Keratinocyte (primary cell): ENCODE results near the gene CIDEC. TPM values are rescaled to one million over a fixed set of nuclear protein-coding genes. Genes with fewer than 3 reads are reported as not detected.

Experiments
- DNase-seq: peaks from one replicate; pipeline ENCODE4 v3.0.0-alpha.2; 2011; ENCODE audit warnings: low read depth, missing footprints, low spot score
- FAIRE-seq: peaks from 2 replicates; lab custom pipeline; 2011; peaks lifted over from hg19 to GRCh38; lab: Jason Lieb, UNC
- H2AFZ ChIP-seq: 2 replicates; pipeline ENCODE4 v1.6.0; 2012; ENCODE audit warnings: low read length, control low read depth, inconsistent platforms; ENCODE audit not compliant: control insufficient read depth
- H3K27ac ChIP-seq: 2 replicates; pipeline ENCODE4 v1.5.1; 2011; ENCODE audit warnings: low read length; ENCODE audit not compliant: control insufficient read depth, insufficient read depth
- H3K27me3 ChIP-seq: 3 replicates; pipeline ENCODE4 v1.6.0; 2011; ENCODE audit warnings: low read length; ENCODE audit not compliant: control insufficient read depth, insufficient read depth; ENCODE audit errors: extremely low read depth
- H3K36me3 ChIP-seq, 2 experiments: 2 replicates in 1 of 2; 3 replicates in 1 of 2; pipeline ENCODE4 v1.5.1; 2011; ENCODE audit warnings: low read length in 2 of 2, mild to moderate bottlenecking in 1 of 2; ENCODE audit not compliant: control insufficient read depth in 2 of 2, insufficient read depth in 2 of 2; ENCODE audit errors: extremely low read depth in 1 of 2
- H3K4me1 ChIP-seq: 3 replicates; pipeline ENCODE4 v1.5.1; 2011; ENCODE audit warnings: low read length; ENCODE audit not compliant: control insufficient read depth, insufficient read depth; ENCODE audit errors: extremely low read depth
- H3K4me2 ChIP-seq: 3 replicates; pipeline ENCODE4 v1.6.0; 2011; ENCODE audit warnings: low read depth, low read length; ENCODE audit not compliant: control insufficient read depth, insufficient read depth; ENCODE audit errors: extremely low read depth
- H3K4me3 ChIP-seq, 3 experiments: fragments of 200-600 bp in 1 of 3; sonication (generic) in 1 of 3; 2 replicates in 2 of 3; 3 replicates in 1 of 3; pipeline ENCODE4 v1.5.1; 2011 to 2016; ENCODE audit warnings: low read length in 3 of 3, mild to moderate bottlenecking in 3 of 3, control low read depth in 2 of 3, inconsistent platforms in 1 of 3, low read depth in 1 of 3, mixed read lengths in 1 of 3, mixed run types in 1 of 3, moderate library complexity in 1 of 3; ENCODE audit not compliant: control insufficient read depth in 2 of 3, insufficient read depth in 2 of 3; ENCODE audit errors: extremely low read depth in 1 of 3
- H3K79me2 ChIP-seq: 2 replicates; pipeline ENCODE4 v1.6.0; 2012; ENCODE audit warnings: low read length; ENCODE audit not compliant: control insufficient read depth, insufficient read depth
- H3K9ac ChIP-seq: 3 replicates; pipeline ENCODE4 v1.6.0; 2011; ENCODE audit warnings: low read length; ENCODE audit not compliant: control insufficient read depth, insufficient read depth; ENCODE audit errors: extremely low read depth
- H3K9me1 ChIP-seq: 3 replicates; pipeline ENCODE4 v1.6.0; 2011; ENCODE audit warnings: low read length; ENCODE audit not compliant: control insufficient read depth, insufficient read depth; ENCODE audit errors: extremely low read depth
- H3K9me3 ChIP-seq: 2 replicates; pipeline ENCODE4 v1.5.1; 2012; ENCODE audit warnings: low read depth, low read length; ENCODE audit not compliant: control insufficient read depth
- H4K20me1 ChIP-seq: 3 replicates; pipeline ENCODE4 v1.6.0; 2011; ENCODE audit warnings: low read length; ENCODE audit not compliant: control insufficient read depth, insufficient read depth; ENCODE audit errors: extremely low read depth
- EZH2 ChIP-seq: IDR thresholded peaks from one replicate; pipeline ENCODE4 v1.6.1; 2012; ENCODE audit warnings: inconsistent platforms, mild to moderate bottlenecking, low read length, moderate library complexity
- dilution Hi-C: fragments of 300-500 bp; cut with MboI; formaldehyde crosslinking; loops from one replicate; pipeline ENCODE4 v1.7.0; 2020; ENCODE audit warnings: low sequenced_read_pairs; ENCODE audit not compliant: extremely low pct_ligation_motif_present
- polyA plus RNA-seq, 5 experiments: library from polyadenylated mRNA; depleted of rRNA in 3 of 5; stranded (reverse) in 3 of 5; stranded (forward) in 1 of 5; unstranded in 1 of 5; fragments of >200 nt; gene quantifications; 1 replicate in 1 of 5; 2 replicates in 3 of 5; 3 replicates in 1 of 5; pipeline versions ENCODE4 v1.2.1 to v1.2.3, GENCODE V29; 2011 to 2012; ENCODE audit warnings: missing spikeins in 2 of 5, low read depth in 1 of 5, low replicate concordance in 1 of 5
- TF ChIP-seq, protein P1 (sequence below), 3 experiments: IDR thresholded peaks in 1 of 3; conservative IDR thresholded peaks in 1 of 3; optimal IDR thresholded peaks in 1 of 3; 2 replicates in 2 of 3; 3 replicates in 1 of 3; pipeline versions ENCODE3 to v1.5.1; 2011; ENCODE audit warnings: low read length in 3 of 3, mild to moderate bottlenecking in 3 of 3, moderate library complexity in 2 of 3, control low read depth in 1 of 3, inconsistent platforms in 1 of 3; ENCODE audit not compliant: insufficient read depth in 2 of 3; ENCODE audit errors: extremely low read depth in 1 of 3

Gene CIDEC
- polyA plus RNA-seq, 1 donor (not counting 4 experiments of a cell fraction or from before 2014, with no cell fraction given) = not detected

DNA sequence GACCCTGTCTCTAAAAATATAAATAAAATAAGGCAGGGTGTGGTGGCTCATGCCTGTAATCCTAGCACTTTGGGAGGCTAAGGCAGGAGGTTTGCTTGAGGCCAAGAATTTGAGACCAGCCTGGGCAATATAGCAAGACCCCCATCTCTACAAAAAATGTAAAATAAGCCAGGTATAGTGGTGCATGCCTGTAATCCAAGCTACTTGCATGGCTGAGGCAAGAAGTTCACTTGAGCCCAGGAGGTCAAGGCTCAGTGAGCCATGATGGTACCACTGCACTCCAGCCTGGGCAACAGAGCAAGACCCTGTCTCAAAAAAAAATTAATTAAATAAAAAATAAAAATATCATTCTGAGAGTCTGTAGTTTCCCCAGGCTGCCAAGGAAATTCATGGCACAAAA lies 6.3 kb upstream of the CIDEC start:
- Histone ChIP-seq H2AFZ (no peak overlapping the region), H3K27me3 (no peaks in the 10 kb centered on the region), H3K9me1 (no peaks in the 10 kb centered on the region), H3K9ac (no peak overlapping the region), H3K27ac (no peak overlapping the region), H3K79me2 (peaks cover 9% of the 10 kb centered on the region), H3K36me3 (no peaks in the 10 kb centered on the region), H3K4me1 (peaks cover 21% of the 10 kb centered on the region), H3K9me3 (no peaks in the 10 kb centered on the region), H3K4me2 (no peak overlapping the region), H3K4me3 (no peak overlapping the region), H4K20me1 (no peaks in the 10 kb centered on the region)
- DNase-seq (no peak), FAIRE-seq (no peak)
- dilution Hi-C loops = no loop called here
- TF ChIP-seq, protein P1, sequence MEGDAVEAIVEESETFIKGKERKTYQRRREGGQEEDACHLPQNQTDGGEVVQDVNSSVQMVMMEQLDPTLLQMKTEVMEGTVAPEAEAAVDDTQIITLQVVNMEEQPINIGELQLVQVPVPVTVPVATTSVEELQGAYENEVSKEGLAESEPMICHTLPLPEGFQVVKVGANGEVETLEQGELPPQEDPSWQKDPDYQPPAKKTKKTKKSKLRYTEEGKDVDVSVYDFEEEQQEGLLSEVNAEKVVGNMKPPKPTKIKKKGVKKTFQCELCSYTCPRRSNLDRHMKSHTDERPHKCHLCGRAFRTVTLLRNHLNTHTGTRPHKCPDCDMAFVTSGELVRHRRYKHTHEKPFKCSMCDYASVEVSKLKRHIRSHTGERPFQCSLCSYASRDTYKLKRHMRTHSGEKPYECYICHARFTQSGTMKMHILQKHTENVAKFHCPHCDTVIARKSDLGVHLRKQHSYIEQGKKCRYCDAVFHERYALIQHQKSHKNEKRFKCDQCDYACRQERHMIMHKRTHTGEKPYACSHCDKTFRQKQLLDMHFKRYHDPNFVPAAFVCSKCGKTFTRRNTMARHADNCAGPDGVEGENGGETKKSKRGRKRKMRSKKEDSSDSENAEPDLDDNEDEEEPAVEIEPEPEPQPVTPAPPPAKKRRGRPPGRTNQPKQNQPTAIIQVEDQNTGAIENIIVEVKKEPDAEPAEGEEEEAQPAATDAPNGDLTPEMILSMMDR (optimal IDR thresholded peaks at IDR 0.05 in 1 of 3, IDR thresholded peaks at IDR 0.05 in 1 of 3, conservative IDR thresholded peaks at IDR 0.05 in 1 of 3; ENCODE audit: extremely low read depth in 1 of 3, insufficient read depth in 2 of 3, low read length in 3 of 3) = no peak
- no peak for TF ChIP-seq EZH2

GRCh38 chr3:9884555-9885165 lies 4.6 kb upstream of the CIDEC start:
- Histone ChIP-seq H3K4me3 (peak overlapping the region in 2 of 3 experiments; percentile 2 to 3), H3K9me3 (no peaks in the 10 kb centered on the region)
- TF ChIP-seq, protein P1 (optimal IDR thresholded peaks at IDR 0.05 in 1 of 3, IDR thresholded peaks at IDR 0.05 in 1 of 3, conservative IDR thresholded peaks at IDR 0.05 in 1 of 3; ENCODE audit: extremely low read depth in 1 of 3, insufficient read depth in 2 of 3, low read length in 3 of 3) = peak in 1 of 3 experiments; percentile 19
- TF ChIP-seq EZH2 = no peak

More at GRCh38 chr3:9884555-9885165, 4.6 kb upstream of the CIDEC start:
- Histone ChIP-seq H4K20me1 (no peaks in the 10 kb centered on the region), H3K9me1 (no peaks in the 10 kb centered on the region), H3K36me3 (no peaks in the 10 kb centered on the region), H3K27me3 (no peaks in the 10 kb centered on the region), H3K4me2 (peak overlapping the region; percentile 75), H3K4me1 (peaks cover 21% of the 10 kb centered on the region), H3K27ac (peak overlapping the region; percentile 84), H3K79me2 (no peaks in the 10 kb centered on the region), H2AFZ (peak overlapping the region; percentile 15), H3K9ac (peak overlapping the region; percentile 31)
- DNase-seq (peak; percentile 66), FAIRE-seq (peak; percentile 69)
- dilution Hi-C loops = no loop called here
